PC-3 (cell line): ENCODE measurements around the gene SLC43A1.

ENCODE experiments used
- CTCF ChIP-seq: fragments of 300-600 bp; sonication (generic); conservative IDR thresholded peaks from 2 replicates; pipeline ENCODE4 v1.5.1; 2017; ENCODE audit warnings: antibody characterized with exemption, low read depth, mild to moderate bottlenecking, low read length
- EZH2 ChIP-seq: fragments of 300-600 bp; sonication (generic); IDR thresholded peaks from one replicate; pipeline ENCODE4 v1.6.1; 2017; ENCODE audit warnings: antibody characterized with exemption, mild to moderate bottlenecking, low read length; ENCODE audit not compliant: unreplicated experiment

- TF ChIP-seq CTCF: no peak
- TF ChIP-seq EZH2: no peak
Measured at GRCh38 chr11:57481915-57482781, 33.4 kb downstream of the SLC43A1 start.
